ENCODE results near the gene MYH7. TPM values are rescaled to one million over a fixed set of nuclear protein-coding genes. Genes with fewer than 3 reads are reported as not detected.

Gene MYH7
- total RNA-seq, 2 donors from 2014 or later: 0.05 to 0.56 TPM

- no peaks in the 10 kb centered on the region for H3K9me3 Mint-ChIP-seq
- ATAC-seq (replicated peaks in 1 of 2) (no peak), DNase-seq (no peak)
- H3K36me3 Mint-ChIP-seq (ENCODE audit: insufficient read depth in 2 of 2): no peaks in the 10 kb centered on the region
- no peaks in the 10 kb centered on the region for H3K27me3 Mint-ChIP-seq (ENCODE audit: low read depth)
- H3K4me1 Mint-ChIP-seq (ENCODE audit: low read depth): peaks cover 5% of the 10 kb centered on the region
- no peak overlapping the region for H3K4me3 Mint-ChIP-seq
- H3K27ac Mint-ChIP-seq: no peak overlapping the region
These were observed 19.4 kb downstream of the MYH7 start for GRCh38 chr14:23415821-23416778.

- H3K36me3 Mint-ChIP-seq (ENCODE audit: insufficient read depth in 2 of 2): no peaks in the 10 kb centered on the region
- no peak overlapping the region for H3K27ac Mint-ChIP-seq
- no peaks in the 10 kb centered on the region for H3K9me3 Mint-ChIP-seq
- no peaks in the 10 kb centered on the region for H3K27me3 Mint-ChIP-seq (ENCODE audit: low read depth)
- ATAC-seq (replicated peaks in 1 of 2): no peak
- no peak overlapping the region for H3K4me3 Mint-ChIP-seq
- H3K4me1 Mint-ChIP-seq (ENCODE audit: low read depth): no peaks in the 10 kb centered on the region
- no peak for DNase-seq
These were observed 20.3 kb downstream of the MYH7 start for GRCh38 chr14:23414906-23415820.

GRCh38 chr14:23414254-23414653, 21.2 kb downstream of the MYH7 start:
- Mint-ChIP-seq H3K27ac (no peak overlapping the region), H3K27me3 (ENCODE audit: low read depth) (no peaks in the 10 kb centered on the region), H3K36me3 (ENCODE audit: insufficient read depth in 2 of 2) (no peaks in the 10 kb centered on the region), H3K4me3 (no peak overlapping the region), H3K4me1 (ENCODE audit: low read depth) (no peaks in the 10 kb centered on the region), H3K9me3 (no peaks in the 10 kb centered on the region)
- DNase-seq (no peak), ATAC-seq (replicated peaks in 1 of 2) (no peak)

DNA sequence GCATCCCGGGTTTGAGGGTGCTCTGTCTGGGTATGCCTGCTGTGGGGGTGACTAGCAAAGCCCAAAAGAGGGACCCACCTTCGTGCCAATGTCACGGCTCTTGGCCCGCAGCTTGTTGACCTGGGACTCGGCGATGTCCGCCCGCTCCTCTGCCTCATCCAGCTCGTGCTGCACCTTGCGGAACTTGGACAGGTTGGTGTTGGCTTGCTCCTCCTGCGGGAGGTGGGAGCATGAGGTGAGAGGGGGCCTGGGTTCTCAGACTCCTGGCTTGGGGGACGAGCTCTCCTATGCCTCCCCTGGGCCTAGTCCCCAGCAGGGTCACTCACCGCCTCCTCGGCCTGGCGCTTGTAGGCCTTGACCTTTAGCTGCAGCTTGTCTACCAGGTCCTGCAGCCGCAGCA, 21.8 kb downstream of the MYH7 start:
- H3K4me1 Mint-ChIP-seq (ENCODE audit: low read depth): no peaks in the 10 kb centered on the region
- DNase-seq (no peak), ATAC-seq (replicated peaks in 1 of 2) (no peak)
- no peak overlapping the region for H3K27ac Mint-ChIP-seq
- peaks cover 5% of the 10 kb centered on the region for H3K27me3 Mint-ChIP-seq (ENCODE audit: low read depth)
- H3K9me3 Mint-ChIP-seq: no peaks in the 10 kb centered on the region
- no peaks in the 10 kb centered on the region for H3K36me3 Mint-ChIP-seq (ENCODE audit: insufficient read depth in 2 of 2)
- no peak overlapping the region for H3K4me3 Mint-ChIP-seq

DNA sequence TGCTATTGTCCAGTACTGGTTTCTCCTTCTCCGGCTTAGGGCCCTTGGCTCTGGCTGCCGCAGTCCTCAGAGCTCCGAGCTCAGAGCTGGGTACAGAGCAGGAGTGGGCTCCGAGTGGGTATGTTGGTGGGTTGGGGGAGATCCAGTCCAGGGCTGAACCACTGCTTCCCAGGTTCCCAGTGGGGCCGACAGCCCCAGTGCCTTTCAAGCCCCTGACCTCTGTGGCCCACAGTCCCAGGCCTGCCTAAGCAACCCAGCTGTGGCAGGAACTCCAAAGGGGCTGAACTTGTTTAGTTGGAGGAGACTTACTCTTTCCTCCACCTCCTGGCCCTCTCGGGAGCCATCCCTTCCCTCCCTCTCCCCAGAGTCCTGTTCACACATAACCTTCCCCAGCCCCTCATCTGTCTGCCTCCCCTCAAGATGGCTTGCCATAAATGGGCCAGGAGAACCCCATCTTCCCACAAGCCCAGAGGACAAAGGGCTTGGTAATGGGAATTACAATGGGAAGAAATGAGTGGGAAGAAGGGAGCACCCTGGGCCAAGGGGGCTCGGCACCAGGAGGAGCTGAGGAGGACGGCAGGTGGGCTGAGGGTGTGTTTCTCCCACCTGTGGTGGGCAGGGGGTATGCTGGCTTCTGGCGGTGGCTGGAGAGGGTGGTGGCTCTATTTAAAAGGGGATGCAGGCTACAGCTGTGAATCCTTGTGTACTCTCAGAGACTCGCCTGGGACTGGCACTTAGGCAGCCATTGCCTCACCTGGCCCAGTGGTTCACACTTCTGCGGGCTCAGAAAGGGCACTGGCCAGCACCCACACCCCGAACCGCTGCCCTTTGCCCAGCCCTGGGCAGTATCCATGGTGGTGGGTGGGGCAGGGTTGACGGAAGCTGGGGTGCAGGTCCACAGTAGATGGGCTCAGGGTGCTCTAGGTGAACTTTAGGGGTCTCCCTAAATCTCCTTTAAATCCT, 23.6 kb downstream of the MYH7 start:
- no peak overlapping the region for H3K27ac Mint-ChIP-seq
- H3K9me3 Mint-ChIP-seq: no peaks in the 10 kb centered on the region
- DNase-seq (no peak), ATAC-seq (replicated peaks in 1 of 2) (no peak)
- H3K4me1 Mint-ChIP-seq (ENCODE audit: low read depth): no peaks in the 10 kb centered on the region
- no peaks in the 10 kb centered on the region for H3K36me3 Mint-ChIP-seq (ENCODE audit: insufficient read depth in 2 of 2)
- peaks cover 5% of the 10 kb centered on the region for H3K27me3 Mint-ChIP-seq (ENCODE audit: low read depth)
- no peak overlapping the region for H3K4me3 Mint-ChIP-seq

GRCh38 chr14:23409966-23410635, 25.4 kb downstream of the MYH7 start:
- H3K27ac Mint-ChIP-seq: no peak overlapping the region
- no peaks in the 10 kb centered on the region for H3K9me3 Mint-ChIP-seq
- H3K27me3 Mint-ChIP-seq (ENCODE audit: low read depth): peaks cover 5% of the 10 kb centered on the region
- ATAC-seq (replicated peaks in 1 of 2): no peak
- H3K4me3 Mint-ChIP-seq: no peak overlapping the region
- no peaks in the 10 kb centered on the region for H3K36me3 Mint-ChIP-seq (ENCODE audit: insufficient read depth in 2 of 2)
- no peak for DNase-seq
- no peaks in the 10 kb centered on the region for H3K4me1 Mint-ChIP-seq (ENCODE audit: low read depth)

- H3K27ac Mint-ChIP-seq: no peak overlapping the region
- peak overlapping the region in 1 of 2 donors; percentile 3 for H3K4me3 Mint-ChIP-seq
- no peaks in the 10 kb centered on the region for H3K4me1 Mint-ChIP-seq (ENCODE audit: low read depth)
- no peaks in the 10 kb centered on the region for H3K36me3 Mint-ChIP-seq (ENCODE audit: insufficient read depth in 2 of 2)
- peaks cover 5% of the 10 kb centered on the region for H3K27me3 Mint-ChIP-seq (ENCODE audit: low read depth)
- no peaks in the 10 kb centered on the region for H3K9me3 Mint-ChIP-seq
- ATAC-seq (replicated peaks in 1 of 2): peak; percentile 36 to 68
- peak in 1 of 2 donors; percentile 14 for DNase-seq
These were observed 26.0 kb downstream of the MYH7 start for GRCh38 chr14:23409475-23409874.

DNA sequence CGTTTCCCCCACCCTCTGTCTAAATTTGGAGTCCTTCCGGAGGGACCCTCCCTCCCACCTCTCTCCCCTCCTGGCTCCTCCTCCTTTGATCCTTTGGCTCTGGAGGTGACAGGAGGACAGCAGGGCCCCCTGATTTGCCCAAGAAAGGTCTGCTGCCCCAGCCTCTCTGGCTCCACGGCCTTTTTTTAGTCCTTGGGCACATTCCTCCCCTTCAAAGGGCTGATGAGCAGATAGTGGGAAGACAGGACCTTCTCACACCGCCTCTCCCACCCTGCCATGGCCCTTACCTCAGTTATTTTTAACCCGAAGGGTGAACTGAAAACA, 27.2 kb downstream of the MYH7 start:
- H3K36me3 Mint-ChIP-seq (ENCODE audit: insufficient read depth in 2 of 2): no peaks in the 10 kb centered on the region
- DNase-seq: no peak
- H3K4me1 Mint-ChIP-seq (ENCODE audit: low read depth): no peaks in the 10 kb centered on the region
- ATAC-seq (replicated peaks in 1 of 2): no peak
- H3K9me3 Mint-ChIP-seq: no peaks in the 10 kb centered on the region
- no peak overlapping the region for H3K27ac Mint-ChIP-seq
- peaks cover 6% of the 10 kb centered on the region for H3K27me3 Mint-ChIP-seq (ENCODE audit: low read depth)
- H3K4me3 Mint-ChIP-seq: no peak overlapping the region

DNA sequence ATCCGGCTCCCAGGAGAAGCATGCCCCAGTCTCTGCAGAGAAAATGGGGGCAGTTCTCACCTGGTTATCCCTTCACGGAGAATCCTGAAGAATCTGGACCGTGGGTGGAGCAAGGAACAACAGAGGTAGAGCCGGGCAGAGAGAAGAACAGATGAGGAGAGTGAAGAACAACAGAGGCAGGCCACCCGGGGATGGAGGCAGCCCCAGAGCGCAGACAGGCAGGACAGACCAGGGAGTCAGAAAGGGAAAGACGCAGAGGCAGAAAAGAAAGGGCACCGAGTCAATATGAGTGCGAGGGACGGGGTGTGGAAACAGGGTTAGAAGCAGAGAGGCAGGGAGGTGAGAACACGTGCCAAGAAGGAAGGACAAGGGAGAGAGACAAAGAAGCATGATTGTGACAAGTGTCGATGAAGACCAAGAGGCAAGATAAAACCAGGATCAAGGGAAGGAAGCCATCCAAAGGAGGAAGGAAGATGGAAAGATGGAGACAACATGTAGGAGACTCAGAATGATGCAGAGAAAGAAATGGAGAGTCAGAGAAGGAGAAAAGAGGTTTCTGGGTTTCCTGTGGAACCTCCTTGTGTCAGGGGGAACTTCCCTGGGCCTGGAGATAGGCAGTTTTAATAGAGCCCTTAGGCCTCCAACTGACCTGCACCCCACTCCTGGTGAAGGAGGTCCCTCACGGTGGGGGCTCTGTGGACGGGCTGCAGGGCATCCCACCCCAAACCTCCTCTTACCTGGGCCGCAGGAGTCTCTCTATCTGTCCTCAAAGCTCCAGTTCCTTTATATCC, 27.7 kb downstream of the MYH7 start, which contains the start of gene MYH6:
Gene MYH6, minus strand, starts transcription at position 758 of the 791 bp plus-strand sequence. CDS start 1,050 bp downstream, outside the sequence.
- Mint-ChIP-seq H3K9me3 (no peaks in the 10 kb centered on the region), H3K4me3 (no peak within 1 kb of the TSS), H3K27me3 (ENCODE audit: low read depth) (peaks cover 11% of the 10 kb centered on the region), H3K36me3 (ENCODE audit: insufficient read depth in 2 of 2) (no peaks in the 10 kb centered on the region), H3K4me1 (ENCODE audit: low read depth) (no peaks in the 10 kb centered on the region), H3K27ac (no peak within 1 kb of the TSS)
- DNase-seq (no peak), ATAC-seq (replicated peaks in 1 of 2) (no peak)

DNA sequence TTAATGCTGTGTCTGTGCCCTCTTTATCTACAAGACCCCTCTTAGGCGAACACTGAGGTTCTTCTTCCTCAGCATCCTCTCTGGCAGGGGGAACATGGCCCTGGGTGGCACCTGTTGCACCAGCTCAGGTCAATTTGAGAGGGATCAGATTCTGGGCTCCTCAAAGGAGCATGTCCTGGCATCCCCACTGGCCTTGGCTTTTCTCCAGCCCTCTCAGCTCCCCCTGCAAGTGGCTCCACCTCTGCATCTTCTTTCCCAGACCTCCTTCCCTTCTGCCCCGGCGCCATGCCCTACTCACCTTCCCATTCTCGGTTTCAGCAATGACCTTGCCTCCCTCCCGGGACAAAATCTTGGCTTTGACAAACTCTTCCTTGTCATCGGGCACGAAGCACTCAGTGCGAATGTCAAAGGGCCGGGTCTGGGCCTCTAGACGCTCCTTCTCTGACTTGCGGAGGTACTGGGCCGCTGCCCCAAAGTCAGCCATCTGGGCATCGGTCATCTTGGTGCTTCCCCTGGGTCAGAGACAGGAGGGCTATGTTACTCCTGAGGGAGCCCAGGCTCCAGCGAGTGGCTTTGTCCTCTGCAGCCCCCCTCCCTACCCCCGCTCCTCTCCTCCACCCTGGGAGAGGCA, 28.6 kb downstream of the MYH7 start:
- no peak overlapping the region for H3K27ac Mint-ChIP-seq
- H3K36me3 Mint-ChIP-seq (ENCODE audit: insufficient read depth in 2 of 2): no peaks in the 10 kb centered on the region
- H3K9me3 Mint-ChIP-seq: no peaks in the 10 kb centered on the region
- ATAC-seq (replicated peaks in 1 of 2) (no peak), DNase-seq (no peak)
- no peaks in the 10 kb centered on the region for H3K4me1 Mint-ChIP-seq (ENCODE audit: low read depth)
- H3K27me3 Mint-ChIP-seq (ENCODE audit: low read depth): peaks cover 14% of the 10 kb centered on the region
- H3K4me3 Mint-ChIP-seq: no peak overlapping the region

GRCh38 chr14:23406244-23406643, 29.2 kb downstream of the MYH7 start:
- no peaks in the 10 kb centered on the region for H3K9me3 Mint-ChIP-seq
- H3K4me3 Mint-ChIP-seq: no peak overlapping the region
- no peaks in the 10 kb centered on the region for H3K36me3 Mint-ChIP-seq (ENCODE audit: insufficient read depth in 2 of 2)
- no peak for ATAC-seq (replicated peaks in 1 of 2)
- peaks cover 14% of the 10 kb centered on the region for H3K27me3 Mint-ChIP-seq (ENCODE audit: low read depth)
- H3K4me1 Mint-ChIP-seq (ENCODE audit: low read depth): no peaks in the 10 kb centered on the region
- no peak overlapping the region for H3K27ac Mint-ChIP-seq
- no peak for DNase-seq

Data from activated T-cell treated with anti-CD3 and anti-CD28 coated beads, Interleukin-2, amount 50 U/mL, for 72 hours (primary cell).